Measurements from ENCODE around the gene PRSS33.

PRSS33 gene

GRCh38 chr16:2792940-2793339 is 5.6 kb upstream of the PRSS33 start:
- H3K9me3 ChIP-seq (ENCODE audit: insufficient read depth, low read depth, low read length): no peaks in the 10 kb centered on the region
- no peaks in the 10 kb centered on the region for H3K27me3 ChIP-seq (ENCODE audit: insufficient read depth, low read length, poor library complexity, severe bottlenecking)
- no peak overlapping the region for H3K4me2 ChIP-seq (ENCODE audit: low read depth, low read length, poor library complexity, severe bottlenecking)
- no peak overlapping the region for H2AFZ ChIP-seq (ENCODE audit: low read length)
- H3K36me3 ChIP-seq (ENCODE audit: insufficient read depth, low read length): no peaks in the 10 kb centered on the region
- no peaks in the 10 kb centered on the region for H3F3A ChIP-seq (ENCODE audit: low read depth)
- H3K9me2 ChIP-seq (replicated peaks; ENCODE audit: low read depth, low read length): no peaks in the 10 kb centered on the region
- no peak overlapping the region for H3K4me3 ChIP-seq (ENCODE audit: low read length, poor library complexity, severe bottlenecking)
- no peak for TF ChIP-seq CTCF (conservative IDR thresholded peaks at IDR 0.05; ENCODE audit: low read length)
- no peak for TF ChIP-seq EZH2phosphoT487 (IDR thresholded peaks at IDR 0.05; ENCODE audit: borderline replicate concordance)
- no peaks in the 10 kb centered on the region for H3K4me1 ChIP-seq (ENCODE audit: insufficient read depth, low read length, poor library complexity, severe bottlenecking)
- no peaks in the 10 kb centered on the region for H3K79me2 ChIP-seq (ENCODE audit: insufficient read depth, low read length)
- no peaks in the 10 kb centered on the region for H4K20me1 ChIP-seq (ENCODE audit: insufficient read depth, low read length, poor library complexity, severe bottlenecking)
- H3K9ac ChIP-seq (ENCODE audit: low read depth, low read length, poor library complexity, severe bottlenecking): no peak overlapping the region

GRCh38 chr16:2791174-2791573 is 3.8 kb upstream of the PRSS33 start:
- no peak overlapping the region for H3K4me2 ChIP-seq (ENCODE audit: low read depth, low read length, poor library complexity, severe bottlenecking)
- no peak overlapping the region for H3K9ac ChIP-seq (ENCODE audit: low read depth, low read length, poor library complexity, severe bottlenecking)
- TF ChIP-seq EZH2phosphoT487 (IDR thresholded peaks at IDR 0.05; ENCODE audit: borderline replicate concordance) (no peak), CTCF (conservative IDR thresholded peaks at IDR 0.05; ENCODE audit: low read length) (no peak)
- H3F3A ChIP-seq (ENCODE audit: low read depth): no peaks in the 10 kb centered on the region
- H3K9me2 ChIP-seq (replicated peaks; ENCODE audit: low read depth, low read length): no peaks in the 10 kb centered on the region
- no peaks in the 10 kb centered on the region for H4K20me1 ChIP-seq (ENCODE audit: insufficient read depth, low read length, poor library complexity, severe bottlenecking)
- no peaks in the 10 kb centered on the region for H3K79me2 ChIP-seq (ENCODE audit: insufficient read depth, low read length)
- no peaks in the 10 kb centered on the region for H3K27me3 ChIP-seq (ENCODE audit: insufficient read depth, low read length, poor library complexity, severe bottlenecking)
- no peaks in the 10 kb centered on the region for H3K9me3 ChIP-seq (ENCODE audit: insufficient read depth, low read depth, low read length)
- H2AFZ ChIP-seq (ENCODE audit: low read length): no peak overlapping the region
- no peaks in the 10 kb centered on the region for H3K36me3 ChIP-seq (ENCODE audit: insufficient read depth, low read length)
- no peaks in the 10 kb centered on the region for H3K4me1 ChIP-seq (ENCODE audit: insufficient read depth, low read length, poor library complexity, severe bottlenecking)
- H3K4me3 ChIP-seq (ENCODE audit: low read length, poor library complexity, severe bottlenecking): no peak overlapping the region

GRCh38 chr16:2790631-2791030 is 3.3 kb upstream of the PRSS33 start:
- Histone ChIP-seq H4K20me1 (ENCODE audit: insufficient read depth, low read length, poor library complexity, severe bottlenecking) (no peaks in the 10 kb centered on the region), H3K9me3 (ENCODE audit: insufficient read depth, low read depth, low read length) (no peaks in the 10 kb centered on the region), H2AFZ (ENCODE audit: low read length) (no peak overlapping the region), H3F3A (ENCODE audit: low read depth) (no peaks in the 10 kb centered on the region), H3K79me2 (ENCODE audit: insufficient read depth, low read length) (no peaks in the 10 kb centered on the region), H3K4me2 (ENCODE audit: low read depth, low read length, poor library complexity, severe bottlenecking) (no peak overlapping the region), H3K9me2 (replicated peaks; ENCODE audit: low read depth, low read length) (no peaks in the 10 kb centered on the region), H3K27me3 (ENCODE audit: insufficient read depth, low read length, poor library complexity, severe bottlenecking) (no peaks in the 10 kb centered on the region), H3K9ac (ENCODE audit: low read depth, low read length, poor library complexity, severe bottlenecking) (no peak overlapping the region), H3K4me3 (ENCODE audit: low read length, poor library complexity, severe bottlenecking) (no peak overlapping the region), H3K36me3 (ENCODE audit: insufficient read depth, low read length) (no peaks in the 10 kb centered on the region), H3K4me1 (ENCODE audit: insufficient read depth, low read length, poor library complexity, severe bottlenecking) (no peaks in the 10 kb centered on the region)
- TF ChIP-seq EZH2phosphoT487 (IDR thresholded peaks at IDR 0.05; ENCODE audit: borderline replicate concordance) (no peak), CTCF (conservative IDR thresholded peaks at IDR 0.05; ENCODE audit: low read length) (no peak)

Data from Loucy (cell line).